DMS153 treated with DMSO at 0.1 percent for 48 hours (cell line): ENCODE data around the gene MYH14.

Experiments used
- DNase-seq: peaks from one replicate; lab custom pipeline; 2025; ENCODE audit not compliant: unreplicated experiment; lab: John Stamatoyannopoulos, UW

Gene MYH14

GRCh38 chr19:50203281-50204080 lies at the start of gene MYH14:
Gene MYH14, plus strand, starts transcription at chr19:50203622. Its CDS starts 6,744 bp downstream, at chr19:50210366.
- peak; percentile 93 for DNase-seq

- DNase-seq = no peak
Measured at GRCh38 chr19:50154529-50154928, 48.9 kb upstream of the MYH14 start.

- DNase-seq = no peak
Measured at GRCh38 chr19:50155520-50156109, 47.8 kb upstream of the MYH14 start.

- no peak for DNase-seq
Measured at GRCh38 chr19:50158577-50158976, 44.8 kb upstream of the MYH14 start.

- no peak for DNase-seq
Measured at GRCh38 chr19:50159078-50159477, 44.3 kb upstream of the MYH14 start.

- DNase-seq = no peak
Measured at GRCh38 chr19:50162988-50163387, 40.4 kb upstream of the MYH14 start, which contains the start of gene IZUMO2. Gene IZUMO2, minus strand, starts transcription at chr19:50163281. Its CDS starts 87 bp downstream, at chr19:50163194.

GRCh38 chr19:50167314-50167721 lies 36.1 kb upstream of the MYH14 start:
- DNase-seq = peak; percentile 8

GRCh38 chr19:50171752-50172151 lies 31.7 kb upstream of the MYH14 start:
- DNase-seq = no peak

- no peak for DNase-seq
Measured at GRCh38 chr19:50172726-50173125, 30.7 kb upstream of the MYH14 start.

- DNase-seq = no peak
Measured at GRCh38 chr19:50173127-50173526, 30.3 kb upstream of the MYH14 start.

GRCh38 chr19:50174100-50174793 lies 29.2 kb upstream of the MYH14 start:
- DNase-seq = no peak

GRCh38 chr19:50175924-50176323 lies 27.5 kb upstream of the MYH14 start:
- no peak for DNase-seq

GRCh38 chr19:50176775-50177174 lies 26.6 kb upstream of the MYH14 start:
- DNase-seq = no peak

- no peak for DNase-seq
Measured at GRCh38 chr19:50178320-50178719, 25.1 kb upstream of the MYH14 start.

GRCh38 chr19:50178859-50179537 lies 24.4 kb upstream of the MYH14 start:
- DNase-seq = no peak

- no peak for DNase-seq
Measured at GRCh38 chr19:50181121-50181520, 22.3 kb upstream of the MYH14 start.

GRCh38 chr19:50184196-50184595 lies 19.2 kb upstream of the MYH14 start:
- peak; percentile 45 for DNase-seq

GRCh38 chr19:50187937-50188336 lies 15.5 kb upstream of the MYH14 start:
- DNase-seq = no peak

GRCh38 chr19:50189331-50189730 lies 14.1 kb upstream of the MYH14 start:
- no peak for DNase-seq

GRCh38 chr19:50190439-50190891 lies 13.0 kb upstream of the MYH14 start:
- no peak for DNase-seq

GRCh38 chr19:50191216-50191615 lies 12.2 kb upstream of the MYH14 start:
- peak; percentile 31 for DNase-seq
